ENCODE data around the gene MACROD2. TPM values are rescaled to one million over a fixed set of nuclear protein-coding genes. Genes with fewer than 3 reads are reported as not detected.

Gene MACROD2
- total and polyA plus RNA-seq, 8 donors: 0.78 to 31.3 (median 10.9) TPM; not detected in 1

- no peaks in the 10 kb centered on the region for H3K36me3 ChIP-seq
- H3K4me3 ChIP-seq: no peak overlapping the region
- DNase-seq: no peak
- TF ChIP-seq EP300 (IDR thresholded peaks at IDR 0.05): no peak
- TF ChIP-seq POLR2A (IDR thresholded peaks at IDR 0.05): no peak
- TF ChIP-seq CTCF (IDR thresholded peaks at IDR 0.05): no peak
- TF ChIP-seq POLR2AphosphoS5 (IDR thresholded peaks at IDR 0.05): no peak
- H3K27ac ChIP-seq: no peak overlapping the region
- 91 to 98% (median 93%) methylated on average over 7 of the region's 7 CpGs for whole genome bisulfite sequencing, 5 donors
- intact Hi-C loops (cut with DNase I; ENCODE audit: low total_unique reads): no loop called here
- peaks cover 0 to 15% (median 0%) of the 10 kb centered on the region in 4 donors for H3K4me1 ChIP-seq
- H3K27me3 ChIP-seq: no peaks in the 10 kb centered on the region
- H3K9me3 ChIP-seq: no peaks in the 10 kb centered on the region
Observed at GRCh38 chr20:15248618-15249395, 1253.5 kb downstream of the MACROD2 start.

- peaks cover 0 to 19% (median 0%) of the 10 kb centered on the region in 4 donors for H3K4me1 ChIP-seq
- H3K4me3 ChIP-seq: no peak overlapping the region
- no peak for DNase-seq
- no peaks in the 10 kb centered on the region for H3K36me3 ChIP-seq
- no peaks in the 10 kb centered on the region for H3K27me3 ChIP-seq
- no peak for TF ChIP-seq POLR2A (IDR thresholded peaks at IDR 0.05)
- TF ChIP-seq EP300 (IDR thresholded peaks at IDR 0.05): no peak
- TF ChIP-seq POLR2AphosphoS5 (IDR thresholded peaks at IDR 0.05): no peak
- no peak for TF ChIP-seq CTCF (IDR thresholded peaks at IDR 0.05)
- 13 to 29% (median 19%) methylated on average over 2 of the region's 2 CpGs for WGBS, 5 donors
- intact Hi-C loops (cut with DNase I; ENCODE audit: low total_unique reads): no loop called here
- no peak overlapping the region for H3K27ac ChIP-seq
- no peaks in the 10 kb centered on the region for H3K9me3 ChIP-seq
Observed at GRCh38 chr20:15251171-15251570, 1255.9 kb downstream of the MACROD2 start.

DNA sequence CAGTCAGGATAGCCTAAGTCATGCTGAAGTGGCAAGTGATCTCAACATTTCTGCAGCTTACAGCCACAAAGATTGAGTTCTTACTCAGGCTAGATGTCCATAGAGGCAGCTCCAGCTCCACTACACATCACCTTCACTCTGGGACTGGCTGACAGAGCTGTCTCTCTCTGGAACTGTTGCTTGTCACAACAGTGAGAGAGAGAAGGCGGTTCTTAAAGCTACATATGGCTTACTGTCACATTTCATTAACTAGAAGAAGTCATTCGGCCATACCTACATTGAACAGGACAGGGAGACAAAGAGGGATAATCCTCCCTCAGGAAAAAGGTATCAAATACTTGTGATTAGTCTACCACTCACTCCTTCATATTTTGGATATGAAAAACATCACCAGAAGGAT is 1257.0 kb downstream of the MACROD2 start:
- intact Hi-C loops (cut with DNase I; ENCODE audit: low total_unique reads): no loop called here
- DNase-seq: no peak
- TF ChIP-seq EP300 (IDR thresholded peaks at IDR 0.05) (no peak), CTCF (IDR thresholded peaks at IDR 0.05) (no peak), POLR2A (IDR thresholded peaks at IDR 0.05) (no peak), POLR2AphosphoS5 (IDR thresholded peaks at IDR 0.05) (no peak)
- Histone ChIP-seq H3K36me3 (no peaks in the 10 kb centered on the region), H3K27ac (no peak overlapping the region), H3K27me3 (no peaks in the 10 kb centered on the region), H3K9me3 (no peaks in the 10 kb centered on the region), H3K4me1 (peaks cover 0 to 19% (median 0%) of the 10 kb centered on the region in 4 donors), H3K4me3 (no peak overlapping the region)
- 83 to 88% (median 85%) methylated on average over 2 of the region's 2 CpGs for WGBS, 5 donors

DNA sequence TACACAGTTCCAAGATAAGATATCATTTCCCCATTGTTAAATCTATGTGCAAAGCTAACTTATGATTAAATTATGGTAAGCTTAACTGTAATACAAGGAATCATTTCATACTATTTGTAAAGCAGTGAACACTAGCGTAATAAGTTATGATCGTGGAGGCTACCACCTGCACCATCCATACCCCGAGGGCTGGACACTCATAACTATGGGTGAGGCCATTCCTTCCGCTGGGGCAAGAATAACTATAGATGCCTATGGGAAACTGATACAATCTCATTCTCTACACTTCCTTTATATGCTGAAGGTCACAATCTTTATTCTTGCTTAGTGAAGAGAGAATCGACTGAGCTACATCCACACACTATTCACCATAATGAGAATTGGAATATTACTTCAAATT is 1258.1 kb downstream of the MACROD2 start:
- TF ChIP-seq POLR2A (IDR thresholded peaks at IDR 0.05) (no peak), EP300 (IDR thresholded peaks at IDR 0.05) (no peak), CTCF (IDR thresholded peaks at IDR 0.05) (no peak), POLR2AphosphoS5 (IDR thresholded peaks at IDR 0.05) (no peak)
- no peaks in the 10 kb centered on the region for H3K36me3 ChIP-seq
- intact Hi-C loops (cut with DNase I; ENCODE audit: low total_unique reads): no loop called here
- no peaks in the 10 kb centered on the region for H3K27me3 ChIP-seq
- DNase-seq: no peak
- no peak overlapping the region for H3K4me3 ChIP-seq
- 33 to 67% (median 49%) methylated on average over 5 of the region's 5 CpGs for WGBS, 5 donors
- H3K4me1 ChIP-seq: peaks cover 0 to 19% (median 0%) of the 10 kb centered on the region in 4 donors
- no peak overlapping the region for H3K27ac ChIP-seq
- no peaks in the 10 kb centered on the region for H3K9me3 ChIP-seq
